NCI-H82 (cell line): ENCODE data around the gene SEC23B.
A peak's percentile ranks its signal among the peaks of the same experiment; 100 is the strongest.

ENCODE experiments used
- DNase-seq: peaks from one replicate; lab custom pipeline; 2025; lab: John Stamatoyannopoulos, UW

SEC23B gene

DNA sequence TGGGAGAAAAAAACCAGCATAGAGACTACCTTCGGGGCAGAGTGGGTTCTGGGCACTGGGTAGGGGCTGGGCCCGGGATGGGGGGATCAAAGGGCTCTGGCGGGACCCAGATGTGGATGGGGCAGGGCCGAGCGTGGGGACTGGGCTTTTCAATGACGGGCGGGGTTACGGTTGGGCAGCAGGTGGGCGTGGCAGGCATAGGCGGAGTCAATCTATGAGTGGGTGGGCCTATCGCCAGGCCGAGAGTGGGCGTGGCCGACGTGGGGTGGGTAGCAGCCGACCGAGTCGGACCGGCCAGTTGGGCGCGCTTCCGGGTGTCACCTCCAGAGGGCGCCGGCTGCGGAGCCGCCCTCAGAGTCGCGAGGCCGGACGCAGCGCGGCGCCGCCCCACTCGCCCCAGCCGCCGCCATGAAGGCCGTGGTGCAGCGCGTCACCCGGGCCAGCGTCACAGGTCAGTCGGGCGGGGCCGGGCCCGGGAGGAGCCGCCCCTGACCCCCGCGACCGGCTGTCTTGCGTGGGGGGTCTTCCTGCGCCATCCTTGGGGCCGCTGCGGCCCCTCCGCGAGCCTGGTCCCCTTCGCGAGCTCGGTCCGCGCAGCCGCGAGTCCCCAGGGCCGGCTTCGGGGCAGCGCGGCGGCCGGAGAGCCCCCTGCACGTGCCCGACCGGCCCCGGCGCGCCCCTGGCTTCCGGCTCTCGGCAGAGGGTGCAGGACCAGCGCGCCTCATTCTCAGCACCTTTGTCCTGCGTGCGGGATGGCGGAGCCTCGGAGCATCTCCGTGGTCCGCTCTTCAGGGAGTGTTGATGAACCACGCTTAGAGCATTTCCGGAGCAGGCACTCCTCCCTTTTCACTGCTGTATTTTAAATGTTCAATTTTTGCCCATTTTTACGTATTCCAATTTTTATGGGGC lies 80.2 kb downstream of the SEC23B start, which contains the start of gene DTD1:
TSS of gene DTD1 (plus strand) at position 390 of the 909 bp plus-strand sequence. CDS start at position 409, 19 bp downstream.
- DNase-seq: peak; percentile 96

DNA sequence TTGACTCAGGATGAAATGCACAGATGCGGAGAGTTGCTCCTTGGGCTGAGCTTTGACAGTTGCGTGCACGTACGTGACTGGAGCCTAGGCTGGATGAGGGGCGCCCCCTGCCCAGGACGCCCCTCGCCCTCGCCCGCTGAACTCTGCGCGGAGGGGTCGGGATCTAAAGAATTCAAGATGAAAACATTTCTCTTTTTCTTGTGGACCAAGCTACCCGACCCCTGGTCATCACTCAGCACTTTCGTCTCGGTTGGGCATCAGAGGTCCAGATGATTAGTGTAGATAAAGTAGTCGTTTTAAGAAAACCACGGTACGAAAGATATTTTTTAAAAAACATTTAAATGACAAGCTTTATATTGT lies 80.8 kb downstream of the SEC23B start:
- DNase-seq: peak; percentile 64

DNA sequence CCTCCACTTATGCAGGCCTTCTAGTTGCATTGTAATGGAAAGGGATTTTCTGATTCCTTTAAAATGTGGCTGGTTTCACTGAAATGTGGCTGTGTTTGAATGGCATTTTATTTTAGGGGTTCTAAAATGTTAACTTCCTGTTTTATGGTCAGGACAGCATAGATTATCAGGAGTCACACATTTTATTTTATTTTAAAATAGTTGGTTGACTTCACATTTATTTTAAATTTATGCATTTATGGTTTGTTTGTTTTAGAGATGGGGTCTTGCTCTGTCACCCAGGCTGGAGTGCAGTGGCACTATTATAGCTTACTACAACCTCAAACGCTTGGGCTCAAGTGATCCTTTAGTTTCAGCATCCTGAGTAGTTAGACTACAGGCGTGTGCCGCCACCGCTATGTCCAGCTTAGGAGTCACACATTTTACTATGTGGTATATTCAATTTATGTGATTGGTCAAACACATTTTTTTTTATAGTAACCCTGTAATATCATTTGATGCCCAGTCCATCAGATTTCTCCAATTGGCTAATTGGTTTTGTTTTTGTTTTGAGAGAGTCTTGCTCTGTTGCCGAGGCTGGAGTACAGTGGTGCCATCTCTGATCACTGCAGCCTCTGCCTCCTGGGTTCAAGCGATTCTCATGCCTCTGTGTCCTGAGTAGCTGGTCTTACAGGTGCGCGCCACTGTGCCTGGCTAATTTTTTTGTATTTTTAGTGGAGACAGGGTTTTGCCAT lies 82.4 kb downstream of the SEC23B start:
- peak; percentile 13 for DNase-seq

GRCh38 chr20:18596270-18596669 lies 88.5 kb downstream of the SEC23B start:
- DNase-seq: no peak

DNA sequence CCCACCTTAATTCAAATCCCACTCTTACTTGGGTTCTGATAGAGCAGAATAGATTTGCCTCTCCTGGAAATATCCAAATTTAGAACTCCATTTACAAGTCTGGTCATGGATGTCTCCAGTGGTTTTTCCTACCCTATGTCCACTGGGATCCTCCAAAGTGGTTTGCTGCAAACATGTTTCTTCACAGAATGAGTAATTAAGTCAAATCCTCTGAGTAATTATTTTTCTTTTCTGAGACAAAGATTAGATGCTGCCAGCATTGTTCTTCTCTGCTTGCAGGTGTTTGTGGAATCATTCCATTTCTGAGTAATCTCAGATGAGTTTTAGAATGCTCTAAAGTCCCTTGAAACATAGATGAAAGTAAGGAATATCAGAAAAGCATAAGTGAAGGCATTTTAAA lies 102.0 kb downstream of the SEC23B start:
- no peak for DNase-seq
